CD14-positive monocyte (primary cell): Measurements from ENCODE around the gene UFSP1. TPM values are rescaled to one million over a fixed set of nuclear protein-coding genes. Genes with fewer than 3 reads are reported as not detected.

Source experiments
- DNase-seq, 3 donors: peaks; one replicate each; pipeline ENCODE4 v3.0.0-alpha.2; 2011 to 2022
- H2AFZ ChIP-seq: 2 replicates; pipeline ENCODE4 v1.6.0; 2012; ENCODE audit warnings: mild to moderate bottlenecking, low read depth, low read length, inconsistent platforms; ENCODE audit not compliant: insufficient read depth, poor library complexity, severe bottlenecking
- H3K27ac ChIP-seq, 2 donors: 1 replicate in 1 of 2; 2 replicates in 1 of 2; pipeline ENCODE4 v1.5.1; 2012 to 2013; ENCODE audit warnings: low read length in 2 of 2, control low read depth in 1 of 2, inconsistent platforms in 1 of 2, low read depth in 1 of 2, mild to moderate bottlenecking in 1 of 2
- H3K27me3 ChIP-seq, 2 donors: one replicate each; pipeline versions ENCODE4 v1.6.0 to v1.6.1; 2011 to 2013; ENCODE audit warnings: low read length in 2 of 2; ENCODE audit not compliant: control insufficient read depth in 2 of 2, insufficient read depth in 2 of 2
- H3K36me3 ChIP-seq, 2 donors: replicated peaks in 1 of 2; 1 replicate in 1 of 2; 2 replicates in 1 of 2; pipeline versions ENCODE4 v1.5.1 to v1.6.1; 2012 to 2013; ENCODE audit warnings: low read length in 2 of 2, control low read depth in 1 of 2, inconsistent platforms in 1 of 2, mild to moderate bottlenecking in 1 of 2; ENCODE audit not compliant: insufficient read depth in 2 of 2, control insufficient read depth in 1 of 2
- H3K4me1 ChIP-seq, 2 donors: 1 replicate in 1 of 2; 2 replicates in 1 of 2; pipeline versions ENCODE4 v1.5.1 to v1.6.1; 2012 to 2013; ENCODE audit warnings: low read length in 2 of 2, control low read depth in 1 of 2, inconsistent platforms in 1 of 2, mild to moderate bottlenecking in 1 of 2, moderate library complexity in 1 of 2; ENCODE audit not compliant: insufficient read depth in 2 of 2, control insufficient read depth in 1 of 2
- H3K4me2 ChIP-seq: replicated peaks from 2 replicates; pipeline ENCODE3; 2012; ENCODE audit warnings: low read length, moderate library complexity, mild to moderate bottlenecking; ENCODE audit not compliant: poor library complexity, severe bottlenecking; ENCODE audit errors: extremely low read depth
- H3K4me3 ChIP-seq, 3 experiments: fragments of 200-600 bp in 1 of 3; sonication (generic) in 1 of 3; replicated peaks in 1 of 3; 1 replicate in 2 of 3; 2 replicates in 1 of 3; pipeline ENCODE4 v1.5.1; 2011 to 2013; ENCODE audit warnings: low read length in 3 of 3, mild to moderate bottlenecking in 3 of 3, control low read depth in 2 of 3, low read depth in 2 of 3, inconsistent platforms in 1 of 3, moderate library complexity in 1 of 3
- H3K79me2 ChIP-seq: 2 replicates; pipeline ENCODE4 v1.6.0; 2012; ENCODE audit warnings: mild to moderate bottlenecking, control low read depth, inconsistent platforms, low read length, moderate library complexity; ENCODE audit not compliant: insufficient read depth
- H3K9ac ChIP-seq: 2 replicates; pipeline ENCODE4 v1.6.0; 2017; ENCODE audit warnings: low read length, mild to moderate bottlenecking; ENCODE audit not compliant: insufficient read depth, poor library complexity, severe bottlenecking
- H3K9me3 ChIP-seq, 2 donors: replicated peaks in 1 of 2; 1 replicate in 1 of 2; 2 replicates in 1 of 2; pipeline versions ENCODE4 v1.5.1 to v1.6.1; 2012 to 2013; ENCODE audit warnings: low read length in 2 of 2, control low read depth in 1 of 2; ENCODE audit not compliant: control insufficient read depth in 1 of 2, insufficient read depth in 1 of 2
- H4K20me1 ChIP-seq: 2 replicates; pipeline ENCODE4 v1.6.0; 2012; ENCODE audit warnings: mild to moderate bottlenecking, low read length, control low read depth, moderate library complexity; ENCODE audit not compliant: insufficient read depth
- H3K27ac Mint-ChIP-seq, 7 donors: one replicate each; pipeline ENCODE4 v1.8.0; 2020; ENCODE audit warnings: mild to moderate bottlenecking in 7 of 7, mixed read lengths in 7 of 7, moderate library complexity in 6 of 7, inconsistent platforms in 2 of 7
- H3K27me3 Mint-ChIP-seq, 3 donors: one replicate each; pipeline ENCODE4 v1.8.0; 2021 to 2022; ENCODE audit warnings: low read depth in 3 of 3, mild to moderate bottlenecking in 3 of 3, mixed read lengths in 3 of 3, moderate library complexity in 3 of 3, inconsistent platforms in 1 of 3
- H3K36me3 Mint-ChIP-seq, 2 donors: one replicate each; pipeline ENCODE4 v1.8.0; 2020; ENCODE audit warnings: mixed read lengths in 2 of 2, inconsistent platforms in 1 of 2, mild to moderate bottlenecking in 1 of 2
- H3K4me1 Mint-ChIP-seq: one replicate; pipeline ENCODE4 v1.8.0; 2020; ENCODE audit warnings: mild to moderate bottlenecking, mixed read lengths
- H3K4me3 Mint-ChIP-seq, 2 donors: one replicate each; pipeline ENCODE4 v1.8.0; 2020; ENCODE audit warnings: mild to moderate bottlenecking in 2 of 2, mixed read lengths in 2 of 2, moderate library complexity in 1 of 2
- H3K9me3 Mint-ChIP-seq, 7 donors: one replicate each; pipeline ENCODE4 v1.8.0; 2020 to 2022; ENCODE audit warnings: mixed read lengths in 7 of 7, mild to moderate bottlenecking in 6 of 7, moderate library complexity in 6 of 7, inconsistent platforms in 2 of 7
- WGBS: methylation state at CpG from one replicate; pipeline ENCODE4 v1.1.5; 2013; ENCODE audit warnings: missing lambda C conversion rate; ENCODE audit not compliant: insufficient coverage; 5-methylcytosine and 5-hydroxymethylcytosine counted together
- intact Hi-C, 2 donors: fragments of 100-400 bp; cut with micrococcal nuclease; formaldehyde crosslinking; loops; one replicate each; pipeline versions ENCODE4 v1.15.0 to v1.15.1; 2023
- polyA plus RNA-seq, 3 donors: library from polyadenylated mRNA; depleted of rRNA in 1 of 3; unstranded in 2 of 3; stranded (reverse) in 1 of 3; fragments of 300-500 nt in 2 of 3; fragments of >200 nt in 1 of 3; fragmentation: Illumina TruSeq in 2 of 3; gene quantifications; 1 replicate in 2 of 3; 2 replicates in 1 of 3; pipeline ENCODE4 v1.2.3, GENCODE V29; 2012 to 2021
- TF ChIP-seq, protein P1 (sequence below): fragments of 200-600 bp; IDR thresholded peaks from one replicate; pipeline ENCODE4 v1.8.0; 2022; ENCODE audit warnings: antibody characterized with exemption, mild to moderate bottlenecking

Gene UFSP1
- polyA plus RNA-seq, 3 donors: 0.57 to 0.76 (median 0.57) TPM

DNA sequence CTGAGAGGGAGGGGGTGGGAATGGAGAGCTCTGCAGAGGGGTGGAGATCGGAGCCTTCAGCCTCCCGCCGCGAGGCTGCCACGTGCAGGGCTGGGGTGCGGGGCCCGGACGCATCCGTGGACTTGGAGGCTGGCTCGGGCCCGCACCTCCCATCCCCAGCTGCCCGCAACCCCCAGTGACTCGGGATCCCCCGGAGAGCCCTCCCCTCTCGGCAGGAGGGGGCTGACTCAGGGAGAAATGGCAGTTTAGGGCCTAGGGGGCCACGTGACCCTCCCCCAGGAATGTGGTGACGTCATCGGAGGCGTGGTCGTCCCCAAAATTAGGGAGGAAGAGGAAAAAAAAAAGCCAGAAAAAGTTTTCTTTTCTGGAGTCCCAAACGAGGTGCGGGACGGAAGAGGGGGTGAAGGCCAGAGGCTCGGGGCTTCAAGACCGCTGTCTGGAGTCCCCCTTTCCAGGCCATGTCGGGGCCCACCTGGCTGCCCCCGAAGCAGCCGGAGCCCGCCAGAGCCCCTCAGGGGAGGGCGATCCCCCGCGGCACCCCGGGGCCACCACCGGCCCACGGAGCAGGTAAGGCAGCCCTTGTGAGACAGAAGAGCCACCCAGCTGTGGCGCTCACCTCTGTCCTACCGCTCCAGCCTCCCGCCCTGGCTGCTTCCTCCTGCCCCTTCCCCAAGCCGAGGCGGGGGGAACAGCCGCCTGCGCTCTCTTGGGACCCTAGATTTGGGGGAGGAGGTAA lies 22.3 kb downstream of the UFSP1 start, which contains the start of gene TRIP6:
Gene TRIP6 (plus strand): TSS at position 348 of the 736 bp plus-strand sequence. CDS start 111 bp downstream, at position 459.
- peaks cover 28 to 38% of the 10 kb centered on the region in 2 donors for H3K4me1 ChIP-seq
- Mint-ChIP-seq H3K4me1 (peaks cover 44% of the 10 kb centered on the region), H3K27me3 (peaks cover 2 to 4% (median 4%) of the 10 kb centered on the region in 3 donors), H3K36me3 (peaks cover 40 to 41% of the 10 kb centered on the region in 2 donors), H3K9me3 (no peaks in the 10 kb centered on the region), H3K27ac (peak within 1 kb of the TSS; percentile 20 to 88 (median 62)), H3K4me3 (peak within 1 kb of the TSS; percentile 83 to 94)
- H3K9ac ChIP-seq: peak within 1 kb of the TSS; percentile 69
- TF ChIP-seq, protein P1, sequence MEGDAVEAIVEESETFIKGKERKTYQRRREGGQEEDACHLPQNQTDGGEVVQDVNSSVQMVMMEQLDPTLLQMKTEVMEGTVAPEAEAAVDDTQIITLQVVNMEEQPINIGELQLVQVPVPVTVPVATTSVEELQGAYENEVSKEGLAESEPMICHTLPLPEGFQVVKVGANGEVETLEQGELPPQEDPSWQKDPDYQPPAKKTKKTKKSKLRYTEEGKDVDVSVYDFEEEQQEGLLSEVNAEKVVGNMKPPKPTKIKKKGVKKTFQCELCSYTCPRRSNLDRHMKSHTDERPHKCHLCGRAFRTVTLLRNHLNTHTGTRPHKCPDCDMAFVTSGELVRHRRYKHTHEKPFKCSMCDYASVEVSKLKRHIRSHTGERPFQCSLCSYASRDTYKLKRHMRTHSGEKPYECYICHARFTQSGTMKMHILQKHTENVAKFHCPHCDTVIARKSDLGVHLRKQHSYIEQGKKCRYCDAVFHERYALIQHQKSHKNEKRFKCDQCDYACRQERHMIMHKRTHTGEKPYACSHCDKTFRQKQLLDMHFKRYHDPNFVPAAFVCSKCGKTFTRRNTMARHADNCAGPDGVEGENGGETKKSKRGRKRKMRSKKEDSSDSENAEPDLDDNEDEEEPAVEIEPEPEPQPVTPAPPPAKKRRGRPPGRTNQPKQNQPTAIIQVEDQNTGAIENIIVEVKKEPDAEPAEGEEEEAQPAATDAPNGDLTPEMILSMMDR: no peak
- H3K9me3 ChIP-seq: no peaks in the 10 kb centered on the region
- H3K36me3 ChIP-seq: peaks cover 30 to 34% of the 10 kb centered on the region in 2 donors
- peaks cover 27% of the 10 kb centered on the region for H4K20me1 ChIP-seq
- WGBS: under 1% methylated on average over 26 of the region's 42 CpGs
- peak; percentile 43 to 55 (median 46) for DNase-seq
- intact Hi-C loops: no loop called here
- H3K27ac ChIP-seq: peak within 1 kb of the TSS in 1 of 2 donors; percentile 66
- H3K79me2 ChIP-seq: peaks cover 6% of the 10 kb centered on the region
- peak within 1 kb of the TSS; percentile 4 to 74 (median 47) for H3K4me3 ChIP-seq
- peak within 1 kb of the TSS; percentile 88 for H3K4me2 ChIP-seq
- peak within 1 kb of the TSS; percentile 85 for H2AFZ ChIP-seq
- H3K27me3 ChIP-seq: no peaks in the 10 kb centered on the region

DNA sequence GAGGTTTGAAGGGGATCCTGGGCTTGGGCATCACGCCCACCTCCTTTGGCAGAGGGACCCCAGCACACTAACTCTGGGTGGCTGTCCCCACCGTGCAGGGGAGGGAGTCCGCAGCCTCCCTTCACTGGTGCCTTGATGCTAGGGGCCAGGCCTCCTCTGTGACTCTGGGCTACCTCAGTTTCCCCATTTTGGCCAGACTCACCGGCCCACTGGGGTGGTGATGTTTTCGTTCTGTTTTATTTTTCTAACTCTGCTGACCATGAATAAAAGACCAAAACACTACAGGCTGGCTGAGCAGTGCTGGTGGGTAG lies 22.8 kb downstream of the UFSP1 start:
- Histone ChIP-seq H3K9ac (peak overlapping the region; percentile 69), H2AFZ (peak overlapping the region; percentile 85), H4K20me1 (peaks cover 29% of the 10 kb centered on the region), H3K36me3 (peaks cover 33 to 39% of the 10 kb centered on the region in 2 donors), H3K27ac (peak overlapping the region in 1 of 2 donors; percentile 66), H3K27me3 (no peaks in the 10 kb centered on the region), H3K4me2 (peak overlapping the region; percentile 88), H3K9me3 (no peaks in the 10 kb centered on the region), H3K4me3 (peak overlapping the region; percentile 4 to 74 (median 47)), H3K79me2 (peaks cover 6% of the 10 kb centered on the region), H3K4me1 (peaks cover 28 to 38% of the 10 kb centered on the region in 2 donors)
- peak overlapping the region; percentile 83 to 94 for H3K4me3 Mint-ChIP-seq
- no peaks in the 10 kb centered on the region for H3K9me3 Mint-ChIP-seq
- WGBS: 33% methylated on average over 3 of the region's 5 CpGs
- intact Hi-C loops: no loop called here
- TF ChIP-seq, protein P1: no peak
- peak overlapping the region in 4 of 7 donors; percentile 36 to 88 (median 53) for H3K27ac Mint-ChIP-seq
- peaks cover 2 to 4% (median 3%) of the 10 kb centered on the region in 3 donors for H3K27me3 Mint-ChIP-seq
- peaks cover 44% of the 10 kb centered on the region in 2 donors for H3K36me3 Mint-ChIP-seq
- peaks cover 44% of the 10 kb centered on the region for H3K4me1 Mint-ChIP-seq
- no peak for DNase-seq
